Stimulated activated CD8-positive, alpha-beta memory T cell treated with anti-CD3 and anti-CD28 coated beads, Interleukin-15, amount 100 ng/mL, for 1 hour (primary cell): Measurements from ENCODE around the gene DTNB.

Source experiments
- DNase-seq: peaks from one replicate; pipeline ENCODE4 v3.0.0-alpha.2; 2020; ENCODE audit warnings: low read depth

DTNB gene

GRCh38 chr2:25454824-25455611 lies 218.4 kb downstream of the DTNB start:
- no peak for DNase-seq

GRCh38 chr2:25453199-25453905 lies 220.0 kb downstream of the DTNB start:
- no peak for DNase-seq

- DNase-seq, result no peak
Measured at GRCh38 chr2:25448808-25449207, 224.6 kb downstream of the DTNB start.

DNA sequence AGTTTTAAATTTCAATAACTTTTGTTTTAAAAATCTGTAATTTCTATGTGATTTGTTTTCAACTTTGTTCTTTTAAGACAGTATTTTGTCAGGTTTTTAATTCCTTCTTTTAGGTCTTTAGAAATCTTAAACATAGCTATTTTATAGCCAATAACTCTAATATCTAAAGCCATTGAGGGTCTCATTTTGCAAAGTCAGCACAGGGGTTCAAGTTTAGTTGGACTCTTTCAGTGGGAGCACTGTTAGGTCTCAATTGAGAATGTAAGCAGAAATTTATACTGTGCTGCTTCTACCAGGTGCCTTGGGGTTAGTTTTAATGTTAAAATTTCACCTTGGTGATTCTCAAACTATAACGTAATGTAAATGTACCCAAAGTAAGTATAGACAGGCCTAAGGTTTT lies 226.4 kb downstream of the DTNB start:
- no peak for DNase-seq

GRCh38 chr2:25446122-25446521 lies 227.3 kb downstream of the DTNB start:
- DNase-seq, result no peak

DNA sequence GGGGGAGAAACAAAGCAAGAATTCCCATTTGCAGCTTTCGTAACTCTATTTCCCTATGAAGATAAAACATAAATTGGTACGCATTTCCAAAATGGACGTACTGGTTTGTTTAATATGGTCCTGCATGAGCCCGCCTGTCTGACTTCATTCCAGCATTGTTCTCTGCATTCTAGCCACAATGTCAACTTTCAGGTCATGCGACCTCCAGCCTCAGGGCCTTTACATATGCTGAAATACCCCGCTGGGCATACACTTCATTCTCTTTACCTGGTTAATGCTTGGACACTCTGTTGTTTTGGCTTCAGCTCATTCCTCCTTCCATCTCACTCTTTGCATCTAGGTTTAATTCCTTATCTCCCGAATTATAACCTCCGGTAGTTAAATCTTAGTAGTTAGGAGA lies 227.9 kb downstream of the DTNB start:
- no peak for DNase-seq

- DNase-seq, result no peak
Measured at GRCh38 chr2:25444608-25445270, 228.6 kb downstream of the DTNB start.

- DNase-seq, result no peak
Measured at GRCh38 chr2:25443766-25444165, 229.6 kb downstream of the DTNB start.

GRCh38 chr2:25441353-25441752 lies 232.0 kb downstream of the DTNB start:
- no peak for DNase-seq

- DNase-seq, result no peak
Measured at GRCh38 chr2:25438793-25439192, 234.6 kb downstream of the DTNB start.

DNA sequence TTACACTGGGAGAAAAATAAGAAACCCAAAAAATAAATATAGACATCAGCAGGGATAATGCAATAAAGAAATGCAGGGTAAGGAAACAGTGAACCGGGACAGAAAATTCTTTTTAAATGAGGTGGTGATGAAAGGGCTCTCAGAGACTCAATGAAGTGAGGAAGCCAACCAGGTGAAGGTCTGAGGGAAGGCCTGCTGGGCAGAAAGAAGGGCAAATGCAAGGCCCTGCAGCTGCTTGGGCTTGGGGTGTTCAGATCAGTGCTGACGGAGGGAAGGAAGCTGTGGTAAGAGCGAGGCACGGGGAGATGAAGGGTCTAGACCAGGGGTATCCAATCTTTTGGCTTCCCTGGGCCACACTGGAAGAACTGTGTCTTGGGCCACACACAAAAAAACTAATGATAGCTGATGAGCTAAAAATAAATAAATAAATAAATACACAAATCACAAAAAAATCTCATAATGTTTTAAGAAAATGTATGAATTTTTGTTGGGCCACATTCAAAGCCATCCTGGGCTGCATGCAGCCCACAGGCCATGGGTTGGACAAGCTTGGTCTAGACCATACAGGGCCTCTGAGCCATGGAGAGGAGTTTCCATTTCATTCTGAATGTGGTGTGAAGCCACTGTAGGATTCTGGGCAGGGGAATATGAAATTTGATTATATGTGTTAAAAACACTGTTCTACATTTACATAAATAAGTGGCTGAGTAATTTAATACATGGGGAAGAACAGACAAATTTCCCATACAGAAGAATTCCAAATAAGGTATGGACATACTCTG lies 235.3 kb downstream of the DTNB start:
- no peak for DNase-seq

DNA sequence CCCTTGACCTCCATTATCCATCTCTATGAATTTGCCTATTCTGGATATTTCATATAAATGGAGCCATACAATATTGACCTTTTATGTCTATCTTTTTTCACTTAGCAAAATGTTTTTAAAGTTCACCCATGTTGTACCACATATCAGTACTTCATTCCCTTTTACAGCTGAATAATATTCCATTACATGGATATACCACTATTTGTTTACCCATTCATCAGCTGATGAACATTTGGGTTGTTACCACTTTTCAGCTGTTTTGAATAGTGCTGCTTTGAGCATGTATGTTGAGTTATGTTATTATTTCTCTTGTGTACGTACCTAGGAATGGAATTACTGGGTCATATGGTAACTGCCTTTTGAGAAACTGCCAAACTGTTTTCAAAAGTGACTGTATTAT lies 238.0 kb downstream of the DTNB start:
- DNase-seq, result no peak

DNA sequence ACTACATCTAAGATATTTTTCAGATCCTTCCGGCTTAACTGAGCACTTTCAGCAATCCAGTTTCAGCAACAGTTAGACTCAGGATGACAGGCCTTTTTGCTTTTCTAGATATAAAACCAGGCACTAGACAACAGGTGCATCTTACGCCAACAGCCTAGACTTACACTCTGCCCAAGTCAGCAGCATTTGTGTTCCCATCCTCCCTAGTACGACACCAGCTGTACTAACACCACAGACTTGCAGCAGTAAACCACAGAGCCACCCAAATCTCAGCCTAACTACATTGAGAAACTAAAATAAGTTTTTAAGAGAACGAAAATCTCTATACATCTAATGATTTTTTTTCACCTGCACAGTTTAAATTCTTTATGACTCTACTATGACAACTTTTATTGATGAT lies 241.8 kb downstream of the DTNB start:
- DNase-seq, result no peak

DNA sequence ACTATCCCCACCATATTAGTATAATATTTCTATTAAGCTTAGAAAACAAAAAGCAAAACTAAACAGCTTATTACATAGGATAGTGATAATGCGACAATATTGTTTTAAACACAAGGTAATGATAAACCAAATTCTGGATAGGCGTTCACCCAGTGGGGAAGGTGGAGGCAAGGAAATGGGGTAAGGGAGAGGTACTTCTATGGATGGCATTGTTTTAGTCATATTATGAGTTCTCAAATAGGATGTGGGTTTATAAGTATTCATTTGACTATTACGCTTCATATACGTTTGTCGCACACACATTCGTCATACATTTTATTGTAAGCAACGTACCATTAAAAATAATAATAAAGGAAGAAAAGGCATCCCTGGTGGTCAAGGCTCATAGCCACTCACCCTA lies 242.8 kb downstream of the DTNB start:
- DNase-seq, result no peak

- no peak for DNase-seq
Measured at GRCh38 chr2:25426326-25426725, 247.1 kb downstream of the DTNB start.

DNA sequence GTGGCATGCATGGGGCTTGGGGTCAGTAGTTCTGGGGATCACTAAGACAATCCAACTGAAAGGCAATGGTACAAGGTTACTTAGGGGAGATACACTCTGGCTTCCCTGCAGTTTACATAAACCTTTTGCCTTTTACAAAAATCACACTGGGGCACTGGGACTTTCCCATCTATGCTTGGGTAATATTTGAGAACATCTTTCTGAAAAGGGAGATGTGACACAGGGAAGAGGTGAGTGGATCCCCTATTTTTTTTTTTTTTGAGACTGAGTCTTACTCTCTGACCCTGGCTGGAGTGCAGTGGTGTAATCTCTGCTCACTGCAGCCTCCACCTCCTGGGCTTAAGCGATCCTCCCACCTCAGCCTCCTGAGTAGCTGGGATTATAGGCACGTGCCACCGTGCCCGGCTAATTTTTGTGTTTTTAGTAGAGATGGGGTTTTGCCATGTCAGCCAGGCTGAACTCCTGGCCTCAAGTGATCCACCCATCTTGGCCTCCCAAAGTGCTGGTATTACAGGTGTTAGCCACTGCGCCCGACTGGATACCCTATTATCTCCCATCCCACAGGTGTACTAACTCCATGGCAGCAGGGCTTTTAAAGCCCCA lies 248.8 kb downstream of the DTNB start:
- DNase-seq, result no peak

GRCh38 chr2:25421820-25422411 lies 251.5 kb downstream of the DTNB start:
- no peak for DNase-seq

GRCh38 chr2:25421289-25421688 lies 252.1 kb downstream of the DTNB start:
- no peak for DNase-seq

GRCh38 chr2:25420820-25421237 lies 252.5 kb downstream of the DTNB start:
- DNase-seq, result no peak

DNA sequence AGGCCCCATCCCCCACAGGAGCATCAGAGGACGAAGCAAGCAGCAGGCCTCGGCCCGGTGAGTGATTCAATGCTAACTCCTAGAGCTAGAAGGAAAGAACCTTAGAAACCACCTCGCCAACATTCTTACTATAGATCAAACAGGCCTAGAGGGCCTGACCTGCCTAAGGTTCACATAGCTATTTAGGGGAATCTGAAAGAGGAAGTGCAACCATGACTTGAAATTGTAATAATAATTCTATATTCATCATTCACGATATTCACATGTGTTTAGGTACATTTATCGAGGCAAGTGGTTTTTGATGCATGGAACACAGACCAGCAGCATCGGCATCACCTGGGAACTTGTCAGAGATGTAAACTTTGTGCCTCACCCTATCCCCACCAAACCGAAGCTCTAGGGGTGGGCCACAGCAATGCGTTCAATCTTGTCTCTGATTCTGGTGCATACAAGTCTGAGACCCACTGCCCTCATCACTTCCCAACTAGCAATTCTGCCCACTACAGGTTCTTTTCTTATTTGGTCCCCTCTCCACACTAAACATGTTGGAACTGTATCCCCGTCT lies 253.6 kb downstream of the DTNB start:
- DNase-seq, result no peak
